Mucosa of descending colon (tissue), 3 donors: ENCODE data around the gene ST6GAL1. TPM values are rescaled to one million over a fixed set of nuclear protein-coding genes. Genes with fewer than 3 reads are reported as not detected.

ENCODE experiments used
- ATAC-seq: fragments of 200-7000 bp; cut with Tn5 transposase; one replicate; pipeline ENCODE4 v1.9.1; 2020; ENCODE audit warnings: mild to moderate bottlenecking, moderate library complexity
- DNase-seq, 3 donors: peaks; one replicate each; pipeline ENCODE4 v3.0.0-alpha.2; 2020
- H3K36me3 ChIP-seq: fragments of 200-600 bp; one replicate; pipeline ENCODE4 v1.8.0; 2021; ENCODE audit warnings: low read depth, mild to moderate bottlenecking
- H3K4me1 ChIP-seq: fragments of 200-600 bp; one replicate; pipeline ENCODE4 v1.8.0; 2021; ENCODE audit warnings: low read depth, mild to moderate bottlenecking
- H3K4me3 ChIP-seq: fragments of 200-600 bp; one replicate; pipeline ENCODE4 v1.8.0; 2021; ENCODE audit warnings: mild to moderate bottlenecking
- H3K9me3 ChIP-seq: fragments of 200-600 bp; one replicate; pipeline ENCODE4 v1.8.0; 2021; ENCODE audit warnings: mild to moderate bottlenecking
- CTCF ChIP-seq: fragments of 200-600 bp; IDR thresholded peaks from one replicate; pipeline ENCODE4 v1.8.0; 2022; ENCODE audit warnings: antibody characterized with exemption, mild to moderate bottlenecking
- intact Hi-C, 2 donors: fragments of 100-400 bp; cut with DNase I in 1 of 2; cut with micrococcal nuclease in 1 of 2; formaldehyde crosslinking; loops; one replicate each; pipeline versions ENCODE4 v1.11.0 to v1.11.1; 2022; cut with DNase I, micrococcal nuclease
- total RNA-seq, 3 donors: library from RNA; stranded (reverse); fragmentation: NEBNext Ultra II Directional in 2 of 3; extraction: Animal tissue kit (Norgen Biotek cat#: 25700) in 2 of 3; gene quantifications; one replicate each; pipeline versions ENCODE4 v1.2.1 to v1.2.4, GENCODE V29; 2021 to 2023
- donor health status: DM: no; HTN: no; CAD: no; lungs with moderate emphysema.
- donor health status: DM: no; HTN: no; CAD: no.
- donor health status: DM: no; HTN: yes; CAD: no.

The ST6GAL1 gene
- total RNA-seq, 3 donors from 2014 or later, result 23.5 to 58.9 (median 53.6) TPM

GRCh38 chr3:187011915-187012314, 81.6 kb downstream of the ST6GAL1 start:
- DNase-seq (no peak), ATAC-seq (peak; percentile 49)
- Histone ChIP-seq H3K4me3 (no peak overlapping the region), H3K36me3 (no peaks in the 10 kb centered on the region), H3K9me3 (no peaks in the 10 kb centered on the region), H3K4me1 (no peaks in the 10 kb centered on the region)
- intact Hi-C loops, result no loop called here
- TF ChIP-seq CTCF, result no peak

- ATAC-seq, result peak; percentile 54
- Histone ChIP-seq H3K4me1 (no peaks in the 10 kb centered on the region), H3K36me3 (no peaks in the 10 kb centered on the region), H3K4me3 (no peak overlapping the region), H3K9me3 (no peaks in the 10 kb centered on the region)
- TF ChIP-seq CTCF, result no peak
- intact Hi-C loops, result no loop called here
- DNase-seq, result peak in 2 of 3 donors; percentile 34 to 56
Observed at GRCh38 chr3:187012609-187013051, 82.3 kb downstream of the ST6GAL1 start.

GRCh38 chr3:187013159-187013716, 82.9 kb downstream of the ST6GAL1 start:
- no peaks in the 10 kb centered on the region for H3K4me1 ChIP-seq
- ATAC-seq (no peak), DNase-seq (no peak)
- TF ChIP-seq CTCF, result no peak
- H3K9me3 ChIP-seq, result no peaks in the 10 kb centered on the region
- H3K4me3 ChIP-seq, result no peak overlapping the region
- H3K36me3 ChIP-seq, result no peaks in the 10 kb centered on the region
- intact Hi-C loops, result no loop called here

GRCh38 chr3:187014417-187014864, 84.1 kb downstream of the ST6GAL1 start:
- intact Hi-C loops, result no loop called here
- H3K36me3 ChIP-seq, result no peaks in the 10 kb centered on the region
- no peak for TF ChIP-seq CTCF
- ATAC-seq (no peak), DNase-seq (no peak)
- no peak overlapping the region for H3K4me3 ChIP-seq
- no peaks in the 10 kb centered on the region for H3K4me1 ChIP-seq
- no peaks in the 10 kb centered on the region for H3K9me3 ChIP-seq

GRCh38 chr3:187015903-187016638, 85.7 kb downstream of the ST6GAL1 start:
- TF ChIP-seq CTCF, result no peak
- DNase-seq (peak in 2 of 3 donors; percentile 50 to 70), ATAC-seq (peak; percentile 46)
- intact Hi-C loops, result no loop called here
- Histone ChIP-seq H3K9me3 (no peaks in the 10 kb centered on the region), H3K4me3 (no peak overlapping the region), H3K36me3 (no peaks in the 10 kb centered on the region), H3K4me1 (no peaks in the 10 kb centered on the region)
